ENCODE measurements around the gene ELMO1. TPM values are rescaled to one million over a fixed set of nuclear protein-coding genes. Genes with fewer than 3 reads are reported as not detected.

The ELMO1 gene
- total and polyA plus RNA-seq, 2 experiments from 2014 or later: 19.7 to 28.7 TPM

DNA sequence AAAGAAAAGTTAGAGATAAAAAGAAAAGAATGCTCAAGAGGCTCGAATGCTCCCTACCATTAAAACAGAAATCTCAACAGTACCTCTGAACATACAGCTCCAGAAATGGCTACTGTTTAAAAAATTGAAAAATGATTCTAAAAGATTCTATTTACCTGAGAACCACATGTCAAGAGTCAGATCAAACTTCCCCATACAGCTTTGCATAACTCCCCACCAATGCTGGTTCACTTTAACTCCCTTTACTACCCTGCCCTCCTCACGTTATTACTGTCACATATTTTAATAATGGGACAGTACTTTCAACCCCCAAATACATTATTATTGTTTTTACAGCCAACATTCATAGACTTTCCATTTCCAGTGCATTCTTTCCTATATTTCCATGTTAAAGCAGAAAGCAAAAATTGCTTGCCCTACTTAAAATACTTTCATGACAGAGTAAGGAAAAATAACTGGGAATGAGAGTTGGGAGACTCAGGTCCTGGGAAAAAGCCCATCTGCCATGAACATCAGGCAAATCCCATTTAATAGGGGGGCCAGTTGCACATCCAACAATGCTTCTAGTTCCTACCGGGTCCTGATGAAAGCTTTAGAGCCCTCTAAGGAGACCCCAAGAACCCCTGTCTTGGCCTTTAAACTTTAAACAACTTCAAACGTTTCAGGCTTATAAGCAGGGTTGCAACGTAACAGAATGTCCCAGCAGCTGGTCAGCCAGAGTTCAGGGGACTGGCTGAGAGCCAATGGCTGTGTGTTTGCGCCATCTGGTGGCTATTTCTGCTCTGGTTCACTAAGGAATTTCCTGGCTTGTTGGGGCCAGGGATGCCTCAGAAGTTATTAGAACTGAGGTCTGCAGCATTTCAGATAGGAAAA lies 247.4 kb downstream of the ELMO1 start:
- Histone ChIP-seq H2AFZ (peak overlapping the region; percentile 20), H3K4me2 (peak overlapping the region; percentile 37), H3K27ac (peak overlapping the region; percentile 53), H3K9me3 (ENCODE audit: low read depth) (no peaks in the 10 kb centered on the region), H3K79me2 (no peaks in the 10 kb centered on the region), H4K20me1 (ENCODE audit: insufficient read depth, poor library complexity, severe bottlenecking) (no peaks in the 10 kb centered on the region), H3K9me2 (replicated peaks; ENCODE audit: insufficient read depth) (no peaks in the 10 kb centered on the region), H3K27me3 (no peaks in the 10 kb centered on the region), H3K4me1 (ENCODE audit: insufficient read depth) (peaks cover 13% of the 10 kb centered on the region), H3K4me3 (no peak overlapping the region), H3K36me3 (replicated peaks; ENCODE audit: insufficient read depth, low read depth) (no peaks in the 10 kb centered on the region)
- no peak for TF ChIP-seq EZH2 (IDR thresholded peaks at IDR 0.05; ENCODE audit: borderline replicate concordance)
- peak; percentile 95 for TF ChIP-seq CTCF (IDR thresholded peaks at IDR 0.05; ENCODE audit: poor library complexity)
- TF ChIP-seq EZH2phosphoT487 (IDR thresholded peaks at IDR 0.05; ENCODE audit: low read depth, severe bottlenecking, unreplicated experiment): no peak
- DNase-seq (ENCODE audit: low spot score): peak; percentile 90
- 30% methylated on average over 6 of the region's 6 CpGs for WGBS (ENCODE audit: low lambda C conversion rate, missing lambda C conversion rate)

GRCh38 chr7:37198906-37199485 lies 249.7 kb downstream of the ELMO1 start:
- TF ChIP-seq EZH2 (IDR thresholded peaks at IDR 0.05; ENCODE audit: borderline replicate concordance) (no peak), EZH2phosphoT487 (IDR thresholded peaks at IDR 0.05; ENCODE audit: low read depth, severe bottlenecking, unreplicated experiment) (no peak), CTCF (IDR thresholded peaks at IDR 0.05; ENCODE audit: poor library complexity) (peak; percentile 89)
- H3K9me2 ChIP-seq (replicated peaks; ENCODE audit: insufficient read depth): no peaks in the 10 kb centered on the region
- DNase-seq (ENCODE audit: low spot score): peak; percentile 89
- no peak overlapping the region for H3K4me3 ChIP-seq
- H3K9me3 ChIP-seq (ENCODE audit: low read depth): no peaks in the 10 kb centered on the region
- no peak overlapping the region for H3K27ac ChIP-seq
- H2AFZ ChIP-seq: no peak overlapping the region
- 43% methylated on average over 6 of the region's 6 CpGs for WGBS (ENCODE audit: low lambda C conversion rate, missing lambda C conversion rate)
- H3K27me3 ChIP-seq: no peaks in the 10 kb centered on the region
- H3K36me3 ChIP-seq (replicated peaks; ENCODE audit: insufficient read depth, low read depth): no peaks in the 10 kb centered on the region
- H3K4me1 ChIP-seq (ENCODE audit: insufficient read depth): peaks cover 13% of the 10 kb centered on the region
- no peak overlapping the region for H3K4me2 ChIP-seq
- no peaks in the 10 kb centered on the region for H4K20me1 ChIP-seq (ENCODE audit: insufficient read depth, poor library complexity, severe bottlenecking)
- H3K79me2 ChIP-seq: no peaks in the 10 kb centered on the region

DNA sequence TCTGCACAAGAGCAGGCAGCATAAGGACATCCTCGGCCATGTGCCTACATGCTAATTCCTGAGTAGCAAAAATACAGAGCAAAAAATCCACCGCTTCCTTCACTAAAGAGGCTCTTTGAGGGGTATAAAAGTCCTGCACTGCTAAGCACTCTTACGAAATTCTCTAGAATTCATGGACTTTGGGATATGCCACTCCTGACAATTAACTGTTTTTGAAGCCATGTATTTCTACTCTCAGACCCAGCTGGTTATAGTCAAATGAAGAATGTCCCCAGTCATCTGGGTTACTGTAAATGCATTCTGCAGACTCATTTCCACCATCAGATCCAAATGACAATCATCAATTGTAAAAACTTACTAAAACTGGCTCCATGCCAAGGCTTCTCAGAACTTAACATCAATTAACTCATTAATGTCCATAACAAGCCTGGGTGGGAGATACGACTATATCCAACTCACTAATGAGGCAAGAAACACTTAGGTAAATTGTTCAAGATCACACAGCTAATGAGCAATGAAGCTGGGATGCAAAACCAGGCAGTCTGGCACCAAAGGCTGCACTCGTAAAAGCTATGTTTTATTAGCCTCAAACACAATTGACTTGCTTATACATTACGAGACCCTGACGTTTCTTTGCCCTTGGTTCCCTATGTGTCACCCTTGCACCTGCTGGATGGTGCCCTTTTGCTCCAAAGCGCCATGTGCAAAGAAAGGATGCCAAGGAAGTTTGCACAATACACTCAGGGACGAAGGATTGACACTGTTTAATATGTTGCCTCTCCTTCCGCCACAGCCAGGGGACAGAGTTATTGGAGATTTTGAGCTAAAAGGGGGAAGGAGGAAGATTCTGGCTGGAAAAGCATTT lies 250.4 kb downstream of the ELMO1 start:
- H3K4me1 ChIP-seq (ENCODE audit: insufficient read depth): peaks cover 13% of the 10 kb centered on the region
- H3K4me3 ChIP-seq: no peak overlapping the region
- TF ChIP-seq CTCF (IDR thresholded peaks at IDR 0.05; ENCODE audit: poor library complexity) (no peak), EZH2 (IDR thresholded peaks at IDR 0.05; ENCODE audit: borderline replicate concordance) (no peak), EZH2phosphoT487 (IDR thresholded peaks at IDR 0.05; ENCODE audit: low read depth, severe bottlenecking, unreplicated experiment) (no peak)
- WGBS (ENCODE audit: low lambda C conversion rate, missing lambda C conversion rate): 66% methylated on average over 10 of the region's 10 CpGs
- no peak overlapping the region for H2AFZ ChIP-seq
- H4K20me1 ChIP-seq (ENCODE audit: insufficient read depth, poor library complexity, severe bottlenecking): no peaks in the 10 kb centered on the region
- no peak overlapping the region for H3K4me2 ChIP-seq
- no peak for DNase-seq (ENCODE audit: low spot score)
- H3K27me3 ChIP-seq: no peaks in the 10 kb centered on the region
- H3K9me2 ChIP-seq (replicated peaks; ENCODE audit: insufficient read depth): no peaks in the 10 kb centered on the region
- H3K9me3 ChIP-seq (ENCODE audit: low read depth): no peaks in the 10 kb centered on the region
- no peak overlapping the region for H3K27ac ChIP-seq
- H3K36me3 ChIP-seq (replicated peaks; ENCODE audit: insufficient read depth, low read depth): no peaks in the 10 kb centered on the region
- no peaks in the 10 kb centered on the region for H3K79me2 ChIP-seq

All from hepatocyte (in vitro differentiated cells).